Measurements from ENCODE around the gene CAMK2B. TPM values are rescaled to one million over a fixed set of nuclear protein-coding genes. Genes with fewer than 3 reads are reported as not detected.

The CAMK2B gene
- total and polyA plus RNA-seq, 8 donors, result 0.17 to 1.1 (median 0.53) TPM

DNA sequence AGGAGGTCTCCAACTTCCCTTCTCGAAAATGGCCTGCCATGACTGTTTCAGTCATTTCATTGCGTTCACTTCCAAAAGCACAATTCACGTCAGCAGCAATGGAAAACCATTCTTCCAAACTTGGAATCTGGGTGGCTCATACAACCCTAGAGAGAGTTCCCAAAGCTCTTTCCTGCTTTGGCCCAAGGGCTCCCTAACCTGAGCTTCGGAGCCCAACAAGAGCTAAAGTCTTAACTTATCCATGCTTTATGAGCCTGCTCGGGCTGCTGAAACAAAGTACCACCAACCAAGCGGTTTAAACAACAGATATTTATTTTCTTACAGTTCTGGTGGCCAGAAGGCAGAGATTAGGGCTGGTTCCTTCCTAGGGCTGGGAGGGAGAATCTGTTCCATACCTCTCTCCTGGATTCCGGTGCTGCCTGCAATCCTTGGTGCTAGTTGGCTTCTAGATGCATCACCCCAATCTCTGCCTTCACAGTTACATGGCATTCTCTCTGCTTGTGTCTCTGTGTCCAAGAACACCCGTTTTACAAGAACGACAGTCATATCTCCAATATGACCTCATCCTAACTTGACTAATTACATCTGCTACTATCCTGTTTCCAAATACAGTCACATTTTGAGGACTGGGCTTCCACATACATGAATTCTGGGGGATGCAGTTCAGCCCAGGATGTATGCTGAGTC lies 33.5 kb downstream of the CAMK2B start:
- ATAC-seq (no peak), DNase-seq (no peak)
- no peaks in the 10 kb centered on the region for H3K9me3 ChIP-seq
- no peak overlapping the region for H3K4me3 ChIP-seq
- no peaks in the 10 kb centered on the region for H3K36me3 ChIP-seq
- peaks cover 0 to 3% of the 10 kb centered on the region in 2 donors for H3K4me1 ChIP-seq
- H3K27ac ChIP-seq, result no peak overlapping the region
- TF ChIP-seq, protein P1, sequence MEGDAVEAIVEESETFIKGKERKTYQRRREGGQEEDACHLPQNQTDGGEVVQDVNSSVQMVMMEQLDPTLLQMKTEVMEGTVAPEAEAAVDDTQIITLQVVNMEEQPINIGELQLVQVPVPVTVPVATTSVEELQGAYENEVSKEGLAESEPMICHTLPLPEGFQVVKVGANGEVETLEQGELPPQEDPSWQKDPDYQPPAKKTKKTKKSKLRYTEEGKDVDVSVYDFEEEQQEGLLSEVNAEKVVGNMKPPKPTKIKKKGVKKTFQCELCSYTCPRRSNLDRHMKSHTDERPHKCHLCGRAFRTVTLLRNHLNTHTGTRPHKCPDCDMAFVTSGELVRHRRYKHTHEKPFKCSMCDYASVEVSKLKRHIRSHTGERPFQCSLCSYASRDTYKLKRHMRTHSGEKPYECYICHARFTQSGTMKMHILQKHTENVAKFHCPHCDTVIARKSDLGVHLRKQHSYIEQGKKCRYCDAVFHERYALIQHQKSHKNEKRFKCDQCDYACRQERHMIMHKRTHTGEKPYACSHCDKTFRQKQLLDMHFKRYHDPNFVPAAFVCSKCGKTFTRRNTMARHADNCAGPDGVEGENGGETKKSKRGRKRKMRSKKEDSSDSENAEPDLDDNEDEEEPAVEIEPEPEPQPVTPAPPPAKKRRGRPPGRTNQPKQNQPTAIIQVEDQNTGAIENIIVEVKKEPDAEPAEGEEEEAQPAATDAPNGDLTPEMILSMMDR (IDR thresholded peaks at IDR 0.05), result no peak
- intact Hi-C loops (cut with DNase I), result no loop called here
- H3K27me3 ChIP-seq, result peaks cover 16 to 41% of the 10 kb centered on the region in 2 donors

DNA sequence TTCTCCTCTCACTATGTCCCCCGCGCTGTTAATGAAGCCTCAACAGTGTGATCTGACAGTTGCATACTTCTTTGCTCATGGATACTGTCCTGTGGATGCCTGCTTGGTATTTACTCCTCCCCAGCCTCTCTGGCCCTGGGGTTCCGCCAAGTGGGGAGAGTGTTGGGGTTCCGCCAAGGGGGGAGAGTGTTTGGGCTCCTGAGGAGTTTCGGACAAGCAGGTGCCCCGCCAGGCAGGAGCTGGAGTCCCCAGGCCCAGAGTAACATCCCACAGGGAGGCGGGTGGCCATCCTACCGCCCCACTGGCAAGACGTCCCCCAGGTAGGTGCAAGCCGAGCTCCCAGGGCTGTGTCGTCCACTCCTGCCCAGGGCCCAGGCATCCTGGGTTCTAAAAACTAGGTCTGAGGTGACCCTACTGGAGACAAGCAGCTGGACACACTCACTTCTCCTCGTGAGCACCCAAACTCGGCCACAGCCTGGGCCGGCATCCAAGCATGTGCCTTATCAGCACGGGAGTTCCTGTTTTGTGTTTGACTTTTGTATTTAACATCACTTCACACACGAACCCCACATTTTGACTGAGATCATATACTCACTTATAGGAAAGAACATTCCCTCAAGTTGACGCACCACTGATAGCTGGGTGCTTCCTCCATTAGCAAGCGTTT lies 34.2 kb downstream of the CAMK2B start:
- intact Hi-C loops (cut with DNase I), result no loop called here
- Histone ChIP-seq H3K36me3 (no peaks in the 10 kb centered on the region), H3K4me1 (peaks cover 0 to 3% of the 10 kb centered on the region in 2 donors), H3K4me3 (no peak overlapping the region), H3K9me3 (no peaks in the 10 kb centered on the region), H3K27ac (no peak overlapping the region), H3K27me3 (peaks cover 16 to 40% of the 10 kb centered on the region in 2 donors)
- peak; percentile 82 for ATAC-seq
- TF ChIP-seq, protein P1 (IDR thresholded peaks at IDR 0.05), result no peak
- DNase-seq, result peak; percentile 75 to 88 (median 82)

DNA sequence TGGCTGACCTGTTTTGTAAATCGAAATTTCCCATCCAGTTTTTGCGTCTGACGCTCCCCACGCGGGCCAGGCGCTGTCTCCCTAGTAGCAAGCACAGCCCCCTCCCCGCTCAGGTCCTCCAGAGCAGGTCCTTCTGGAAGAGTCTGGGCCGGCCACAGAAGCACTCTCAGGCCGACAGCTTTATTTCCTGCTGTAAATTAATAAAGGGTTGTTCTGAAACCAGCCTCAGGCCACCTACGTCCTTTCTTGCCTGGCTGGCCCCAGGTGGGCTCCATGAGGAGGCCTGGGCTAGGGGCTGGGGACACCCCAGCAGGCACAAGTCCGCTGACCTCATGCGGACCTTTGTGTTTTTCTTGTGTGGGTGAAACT lies 35.2 kb downstream of the CAMK2B start:
- Histone ChIP-seq H3K36me3 (no peaks in the 10 kb centered on the region), H3K4me3 (no peak overlapping the region), H3K27ac (no peak overlapping the region), H3K9me3 (no peaks in the 10 kb centered on the region), H3K4me1 (peaks cover 0 to 3% of the 10 kb centered on the region in 2 donors), H3K27me3 (peaks cover 12 to 31% of the 10 kb centered on the region in 2 donors)
- ATAC-seq, result peak; percentile 47
- DNase-seq, result peak in 1 of 4 donors; percentile 41
- TF ChIP-seq, protein P1 (IDR thresholded peaks at IDR 0.05), result no peak
- intact Hi-C loops (cut with DNase I), result no loop called here

DNA sequence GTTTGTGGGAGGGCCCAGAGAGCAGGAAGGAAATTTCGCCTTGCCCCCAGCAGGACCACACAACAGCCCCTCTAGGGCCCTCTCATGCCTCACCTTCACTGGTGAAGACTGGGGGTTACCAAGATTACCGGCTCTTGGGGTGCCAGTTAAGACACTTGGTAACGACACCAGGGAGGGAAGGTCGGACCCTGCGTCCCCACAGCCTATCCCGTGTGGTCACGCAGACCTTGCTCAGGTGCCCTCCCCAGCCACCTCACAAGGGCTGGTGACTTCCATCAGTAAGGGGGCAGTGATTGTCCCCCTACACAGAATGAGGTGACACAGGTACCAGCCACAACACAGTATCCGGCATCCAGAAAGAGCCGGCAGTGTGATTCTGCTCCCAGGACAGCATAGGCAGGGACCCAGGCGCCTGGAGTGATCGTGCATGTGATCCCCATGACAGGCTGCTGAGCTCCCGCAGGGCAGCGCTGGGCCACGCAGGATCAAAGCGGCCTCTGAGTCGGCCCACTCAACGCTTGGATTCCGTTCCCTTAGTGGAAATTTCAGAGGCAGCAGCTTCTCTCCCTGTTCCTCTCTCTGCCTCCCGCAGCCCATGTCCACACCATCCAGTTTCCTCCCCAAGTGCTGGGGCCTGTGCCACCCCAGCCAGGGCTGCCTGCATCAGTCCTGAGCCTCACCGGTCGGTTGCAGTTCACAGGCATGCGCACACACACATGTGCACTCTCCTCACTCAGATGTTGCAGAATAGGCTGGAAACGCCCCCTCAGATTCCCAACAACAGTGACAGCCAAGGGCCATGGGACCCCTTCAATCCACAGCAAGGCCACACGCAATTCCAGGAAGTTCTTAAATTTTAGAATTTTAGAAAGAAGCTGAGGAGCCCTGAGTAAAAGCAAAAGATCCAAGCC lies 35.8 kb downstream of the CAMK2B start:
- H3K4me3 ChIP-seq, result no peak overlapping the region
- no peaks in the 10 kb centered on the region for H3K36me3 ChIP-seq
- TF ChIP-seq, protein P1 (IDR thresholded peaks at IDR 0.05), result no peak
- no peaks in the 10 kb centered on the region for H3K9me3 ChIP-seq
- intact Hi-C loops (cut with DNase I), result no loop called here
- peaks cover 12 to 24% of the 10 kb centered on the region in 2 donors for H3K27me3 ChIP-seq
- ATAC-seq (no peak), DNase-seq (peak in 1 of 4 donors; percentile 16)
- H3K27ac ChIP-seq, result no peak overlapping the region
- H3K4me1 ChIP-seq, result peaks cover 0 to 3% of the 10 kb centered on the region in 2 donors

All from left lung (tissue), 10 donors.